Right hindlimb (tissue), 1 donor: Measurements from ENCODE around the gene RPS15.

Experiments used
- DNase-seq: peaks from one replicate; pipeline ENCODE4 v3.0.0-alpha.2; 2018

RPS15 gene

DNA sequence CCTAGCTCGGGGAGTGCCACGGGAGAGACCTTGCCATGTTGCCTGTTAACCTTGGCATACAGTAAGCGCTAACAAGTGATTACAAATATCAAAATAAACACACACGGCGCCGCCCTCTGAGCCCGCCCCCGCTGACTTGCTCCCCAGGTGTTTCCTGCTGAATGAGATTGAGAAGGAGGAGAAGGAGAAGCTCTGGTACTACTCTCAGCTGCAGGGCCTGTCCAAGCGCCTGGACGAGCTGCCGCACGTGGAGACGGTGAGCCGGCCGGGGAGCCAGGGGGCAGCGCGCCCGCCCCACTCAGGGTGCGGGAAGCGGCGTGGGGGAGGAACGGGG, 16.8 kb downstream of the RPS15 start:
- DNase-seq: no peak

DNA sequence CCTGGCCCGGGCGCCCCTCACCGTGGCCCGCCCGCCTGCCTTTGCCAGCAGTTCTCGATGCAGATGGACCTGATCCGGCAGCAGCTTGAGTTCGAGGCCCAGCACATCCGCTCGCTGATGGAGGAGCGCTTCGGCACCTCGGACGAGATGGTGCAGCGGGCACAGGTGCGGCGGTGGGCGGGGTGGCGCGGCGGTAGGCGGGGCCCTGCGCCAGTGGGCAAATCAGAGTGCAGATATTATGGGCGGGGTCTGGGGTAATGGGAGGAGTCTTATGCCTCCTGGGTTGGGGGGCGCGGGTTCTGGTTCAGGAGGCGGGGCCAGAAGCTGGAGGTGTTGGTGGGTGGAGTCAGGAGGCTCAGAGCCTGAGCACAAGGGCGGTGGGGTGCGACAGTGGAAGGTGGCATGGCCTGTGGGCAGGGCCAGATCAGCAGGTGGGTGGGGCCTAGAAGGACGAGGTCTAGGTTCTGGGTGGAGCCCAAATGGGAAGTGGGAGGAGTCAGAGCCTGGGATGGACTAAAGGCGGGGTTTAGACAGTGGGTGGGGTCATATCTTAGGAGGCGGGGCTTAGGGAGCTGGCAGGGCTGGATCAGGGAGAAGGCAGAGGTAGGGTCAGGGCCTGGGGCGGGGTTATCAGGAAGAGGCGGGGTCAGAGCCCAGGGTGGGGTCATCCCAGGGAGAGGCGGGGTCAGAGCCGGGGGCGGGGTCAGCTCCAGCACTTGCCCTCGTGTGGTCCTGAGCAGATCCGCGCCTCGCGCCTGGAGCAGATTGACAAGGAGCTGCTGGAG, 17.3 kb downstream of the RPS15 start:
- no peak for DNase-seq

DNA sequence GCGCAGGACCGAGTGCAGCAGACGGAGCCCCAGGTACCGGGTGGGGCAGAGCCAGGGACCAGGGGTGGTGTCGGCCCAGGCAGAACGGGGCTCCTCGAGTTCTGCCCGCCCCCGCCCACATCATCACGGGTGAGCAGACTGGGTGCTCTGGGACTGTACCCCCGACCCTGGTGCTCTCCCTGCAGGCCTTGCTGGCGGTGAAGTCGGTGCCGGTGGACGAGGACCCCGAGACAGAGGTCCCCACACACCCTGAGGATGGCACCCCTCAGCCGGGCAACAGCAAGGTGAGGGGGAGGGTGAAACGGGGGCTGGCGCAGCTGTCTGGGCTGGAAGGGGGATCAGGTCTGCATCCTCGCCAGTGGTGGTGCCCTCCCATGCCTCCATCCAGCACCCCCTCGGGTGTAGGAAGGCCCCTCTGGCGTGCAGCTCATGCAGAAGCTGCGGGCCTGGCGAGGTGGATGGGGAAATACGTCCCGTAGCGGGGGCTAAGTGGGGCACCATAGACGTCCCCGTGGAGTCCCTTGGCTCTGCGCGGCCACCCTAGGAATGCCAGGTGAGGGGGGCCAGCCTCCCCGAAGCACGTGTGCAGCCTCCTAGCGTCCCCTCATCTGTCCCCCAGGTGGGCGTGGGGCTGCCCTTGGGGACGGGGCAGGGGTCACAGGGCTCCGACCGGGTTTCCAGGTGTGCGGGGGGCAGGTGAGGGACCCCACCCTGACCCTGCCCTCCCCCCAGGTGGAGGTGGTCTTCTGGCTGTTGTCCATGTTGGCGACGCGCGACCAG, 18.1 kb downstream of the RPS15 start:
- DNase-seq: no peak

DNA sequence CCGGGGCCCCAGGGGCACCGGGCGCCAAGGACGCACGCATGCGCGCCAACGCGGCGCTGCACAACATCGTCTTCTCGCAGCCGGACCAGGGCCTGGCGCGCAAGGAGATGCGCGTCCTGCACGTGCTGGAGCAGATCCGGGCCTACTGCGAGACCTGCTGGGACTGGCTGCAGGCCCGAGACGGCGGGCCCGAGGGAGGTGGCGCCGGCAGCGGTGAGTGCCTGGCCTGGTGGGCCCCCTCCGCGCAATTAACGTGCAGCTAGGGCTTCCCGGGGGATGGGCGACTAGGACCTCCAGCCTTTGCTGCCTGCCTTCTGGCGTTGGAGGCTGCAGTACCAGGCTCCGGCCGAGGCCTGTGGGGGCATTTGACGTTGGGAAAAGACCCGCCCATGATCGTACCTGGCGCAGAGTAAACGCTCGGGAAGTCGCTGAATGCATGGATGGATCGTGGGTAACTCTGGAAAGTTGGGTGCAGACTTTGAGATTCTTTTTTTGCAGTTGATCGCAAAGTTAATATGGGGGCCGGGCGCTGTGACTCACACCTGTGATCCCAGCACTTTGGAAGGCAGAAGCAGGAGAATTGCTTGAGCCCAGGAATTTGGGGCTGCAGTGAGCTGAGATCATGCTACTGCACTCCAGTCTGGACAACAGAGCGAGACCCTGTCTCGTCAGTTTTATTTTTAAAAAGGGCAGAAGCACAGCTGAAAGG, 19.0 kb downstream of the RPS15 start:
- no peak for DNase-seq

DNA sequence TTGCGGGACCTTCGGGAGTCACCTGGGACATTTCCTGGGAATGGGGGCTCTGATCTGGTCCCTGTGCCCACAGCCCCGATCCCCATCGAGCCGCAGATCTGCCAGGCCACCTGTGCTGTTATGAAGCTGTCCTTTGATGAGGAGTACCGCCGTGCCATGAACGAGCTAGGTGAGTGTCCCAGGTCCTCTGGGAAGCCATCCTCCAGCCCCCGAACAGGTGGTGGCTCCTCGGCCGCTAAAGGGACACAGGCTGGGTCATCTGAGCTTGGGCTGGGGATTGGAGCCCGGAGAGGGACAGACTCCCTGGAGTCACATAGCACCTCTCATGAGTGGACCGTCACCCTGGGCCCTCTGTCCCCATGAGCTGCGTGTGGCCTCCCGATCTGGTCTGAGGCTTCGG, 19.7 kb downstream of the RPS15 start:
- DNase-seq: no peak

DNA sequence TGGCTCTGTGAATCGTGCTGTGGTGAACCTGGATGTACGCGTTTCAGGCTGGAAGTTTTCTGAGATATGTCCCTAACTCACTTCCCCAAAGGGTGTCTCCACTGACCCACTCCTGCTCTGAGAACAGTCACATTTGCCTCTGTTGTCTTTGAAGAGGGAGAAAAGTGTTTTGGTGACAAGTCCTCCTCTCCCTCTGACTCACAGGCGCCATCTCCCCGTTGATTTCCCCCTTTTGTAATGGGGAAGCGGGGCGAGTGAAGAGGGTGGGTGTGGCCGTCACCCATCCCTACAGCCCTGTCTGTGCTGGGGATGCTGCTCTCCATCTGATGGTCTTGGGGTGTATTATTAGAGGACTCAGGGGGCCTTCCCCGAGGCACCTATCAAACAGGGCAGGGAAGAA, 21.3 kb downstream of the RPS15 start:
- DNase-seq: no peak

DNA sequence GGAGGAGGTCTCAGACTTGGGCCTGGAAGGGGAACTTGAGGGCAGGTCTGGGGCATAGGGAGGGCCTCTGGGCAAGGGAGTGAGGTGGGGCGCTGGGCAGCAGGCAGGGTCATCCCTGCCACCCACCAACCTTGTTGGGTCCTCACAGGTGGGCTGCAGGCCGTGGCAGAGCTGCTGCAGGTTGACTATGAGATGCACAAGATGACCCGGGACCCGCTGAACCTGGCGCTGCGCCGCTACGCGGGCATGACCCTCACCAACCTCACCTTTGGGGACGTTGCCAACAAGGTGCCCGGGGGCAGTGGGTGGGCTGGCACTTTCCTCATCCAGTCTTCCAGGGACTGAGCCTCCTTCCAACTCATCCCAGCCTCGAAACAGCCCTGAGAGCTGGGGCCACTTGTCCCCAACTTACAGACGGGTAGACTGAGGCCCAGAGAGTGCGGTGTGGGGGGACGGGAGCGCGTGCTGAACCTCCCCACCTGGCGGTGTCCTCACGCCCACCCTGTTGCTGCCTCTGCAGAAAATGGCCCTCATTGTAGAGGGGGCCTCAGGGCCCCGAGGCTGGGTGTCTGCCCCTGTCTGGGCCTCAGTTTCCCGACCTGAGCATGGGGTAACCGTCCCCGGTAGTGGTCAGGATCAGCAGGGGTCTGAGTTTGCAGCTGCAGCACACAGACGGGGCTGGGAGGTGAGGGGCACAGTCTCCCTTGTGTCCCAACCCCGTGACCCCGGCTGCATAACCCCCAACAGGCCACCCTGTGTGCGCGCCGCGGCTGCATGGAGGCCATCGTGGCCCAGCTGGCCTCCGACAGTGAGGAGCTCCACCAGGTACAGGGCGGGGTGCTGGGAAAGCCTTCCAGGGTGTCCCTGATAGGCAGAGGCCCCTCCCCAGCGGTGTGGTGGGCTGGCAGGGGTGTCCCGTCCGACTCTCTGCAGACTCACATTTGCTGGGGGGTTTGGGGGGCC, 22.1 kb downstream of the RPS15 start:
- no peak for DNase-seq

DNA sequence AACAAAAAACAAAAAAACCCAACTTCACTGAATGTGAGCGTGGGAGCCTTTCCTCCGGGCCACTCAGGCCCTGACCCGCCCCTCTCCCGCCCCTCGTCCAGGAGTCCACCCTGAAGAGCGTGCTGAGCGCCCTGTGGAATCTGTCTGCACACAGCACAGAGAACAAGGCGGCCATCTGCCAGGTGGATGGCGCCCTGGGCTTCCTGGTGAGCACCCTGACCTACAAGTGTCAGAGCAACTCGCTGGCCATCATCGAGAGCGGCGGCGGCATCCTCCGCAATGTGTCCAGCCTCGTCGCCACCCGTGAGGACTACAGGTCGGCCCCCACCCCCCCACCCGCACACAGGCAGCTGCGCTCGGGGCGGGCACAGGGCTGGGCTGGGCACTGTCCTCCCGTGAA, 23.7 kb downstream of the RPS15 start:
- DNase-seq: no peak

DNA sequence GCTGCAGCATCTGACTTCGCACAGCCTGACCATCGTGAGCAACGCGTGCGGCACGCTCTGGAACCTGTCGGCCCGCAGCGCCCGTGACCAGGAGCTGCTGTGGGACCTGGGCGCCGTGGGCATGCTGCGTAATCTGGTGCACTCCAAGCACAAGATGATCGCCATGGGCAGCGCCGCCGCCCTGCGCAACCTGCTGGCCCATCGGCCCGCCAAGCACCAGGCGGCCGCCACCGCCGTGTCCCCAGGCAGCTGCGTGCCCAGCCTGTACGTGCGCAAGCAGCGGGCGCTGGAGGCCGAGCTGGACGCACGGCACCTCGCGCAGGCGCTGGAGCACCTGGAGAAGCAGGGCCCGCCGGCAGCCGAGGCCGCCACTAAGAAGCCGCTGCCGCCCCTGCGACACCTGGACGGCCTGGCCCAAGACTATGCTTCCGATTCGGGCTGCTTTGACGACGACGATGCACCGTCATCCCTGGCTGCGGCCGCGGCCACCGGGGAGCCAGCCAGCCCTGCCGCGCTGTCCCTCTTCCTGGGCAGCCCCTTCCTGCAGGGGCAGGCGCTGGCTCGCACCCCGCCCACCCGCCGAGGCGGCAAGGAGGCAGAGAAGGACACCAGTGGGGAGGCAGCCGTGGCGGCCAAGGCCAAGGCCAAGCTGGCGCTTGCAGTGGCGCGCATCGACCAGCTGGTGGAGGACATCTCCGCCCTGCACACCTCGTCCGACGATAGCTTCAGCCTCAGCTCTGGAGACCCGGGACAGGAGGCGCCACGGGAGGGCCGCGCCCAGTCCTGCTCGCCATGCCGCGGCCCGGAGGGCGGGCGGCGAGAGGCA, 27.2 kb downstream of the RPS15 start:
- no peak for DNase-seq

DNA sequence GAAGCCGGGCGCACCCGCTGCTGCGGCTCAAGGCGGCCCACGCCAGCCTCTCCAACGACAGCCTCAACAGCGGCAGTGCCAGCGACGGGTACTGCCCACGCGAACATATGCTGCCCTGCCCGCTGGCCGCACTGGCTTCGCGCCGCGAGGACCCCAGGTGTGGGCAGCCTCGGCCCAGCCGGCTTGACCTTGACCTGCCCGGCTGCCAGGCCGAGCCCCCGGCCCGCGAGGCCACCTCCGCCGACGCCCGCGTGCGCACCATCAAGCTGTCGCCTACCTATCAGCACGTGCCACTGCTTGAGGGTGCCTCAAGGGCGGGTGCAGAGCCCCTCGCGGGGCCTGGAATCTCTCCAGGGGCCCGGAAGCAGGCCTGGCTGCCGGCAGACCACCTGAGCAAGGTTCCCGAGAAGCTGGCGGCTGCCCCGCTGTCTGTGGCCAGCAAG, 27.8 kb downstream of the RPS15 start:
- no peak for DNase-seq

DNA sequence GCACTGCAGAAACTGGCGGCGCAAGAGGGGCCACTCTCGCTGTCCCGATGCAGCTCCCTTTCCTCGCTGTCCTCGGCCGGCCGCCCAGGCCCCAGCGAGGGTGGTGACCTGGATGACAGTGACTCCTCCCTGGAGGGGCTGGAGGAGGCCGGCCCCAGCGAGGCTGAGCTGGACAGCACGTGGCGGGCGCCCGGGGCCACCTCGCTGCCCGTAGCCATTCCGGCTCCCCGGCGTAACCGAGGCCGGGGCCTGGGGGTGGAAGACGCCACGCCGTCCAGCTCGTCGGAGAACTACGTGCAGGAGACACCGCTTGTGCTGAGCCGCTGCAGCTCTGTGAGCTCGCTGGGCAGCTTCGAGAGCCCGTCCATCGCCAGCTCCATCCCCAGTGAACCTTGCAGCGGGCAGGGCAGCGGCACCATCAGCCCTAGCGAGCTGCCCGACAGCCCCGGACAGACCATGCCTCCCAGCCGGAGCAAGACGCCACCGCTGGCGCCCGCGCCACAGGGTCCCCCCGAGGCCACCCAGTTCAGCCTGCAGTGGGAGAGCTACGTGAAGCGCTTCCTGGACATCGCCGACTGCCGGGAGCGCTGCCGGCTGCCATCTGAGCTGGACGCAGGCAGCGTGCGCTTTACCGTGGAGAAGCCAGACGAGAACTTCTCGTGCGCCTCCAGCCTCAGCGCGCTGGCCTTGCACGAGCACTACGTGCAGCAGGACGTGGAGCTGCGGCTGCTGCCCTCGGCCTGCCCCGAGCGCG, 28.4 kb downstream of the RPS15 start:
- DNase-seq: no peak

DNA sequence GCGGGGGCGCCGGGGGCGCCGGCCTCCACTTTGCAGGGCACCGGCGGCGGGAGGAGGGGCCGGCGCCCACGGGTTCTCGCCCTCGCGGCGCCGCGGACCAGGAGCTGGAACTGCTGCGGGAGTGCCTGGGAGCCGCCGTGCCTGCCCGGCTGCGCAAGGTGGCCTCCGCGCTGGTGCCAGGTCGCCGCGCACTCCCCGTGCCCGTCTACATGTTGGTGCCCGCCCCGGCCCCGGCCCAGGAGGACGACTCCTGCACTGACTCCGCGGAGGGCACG, 29.0 kb downstream of the RPS15 start:
- no peak for DNase-seq

DNA sequence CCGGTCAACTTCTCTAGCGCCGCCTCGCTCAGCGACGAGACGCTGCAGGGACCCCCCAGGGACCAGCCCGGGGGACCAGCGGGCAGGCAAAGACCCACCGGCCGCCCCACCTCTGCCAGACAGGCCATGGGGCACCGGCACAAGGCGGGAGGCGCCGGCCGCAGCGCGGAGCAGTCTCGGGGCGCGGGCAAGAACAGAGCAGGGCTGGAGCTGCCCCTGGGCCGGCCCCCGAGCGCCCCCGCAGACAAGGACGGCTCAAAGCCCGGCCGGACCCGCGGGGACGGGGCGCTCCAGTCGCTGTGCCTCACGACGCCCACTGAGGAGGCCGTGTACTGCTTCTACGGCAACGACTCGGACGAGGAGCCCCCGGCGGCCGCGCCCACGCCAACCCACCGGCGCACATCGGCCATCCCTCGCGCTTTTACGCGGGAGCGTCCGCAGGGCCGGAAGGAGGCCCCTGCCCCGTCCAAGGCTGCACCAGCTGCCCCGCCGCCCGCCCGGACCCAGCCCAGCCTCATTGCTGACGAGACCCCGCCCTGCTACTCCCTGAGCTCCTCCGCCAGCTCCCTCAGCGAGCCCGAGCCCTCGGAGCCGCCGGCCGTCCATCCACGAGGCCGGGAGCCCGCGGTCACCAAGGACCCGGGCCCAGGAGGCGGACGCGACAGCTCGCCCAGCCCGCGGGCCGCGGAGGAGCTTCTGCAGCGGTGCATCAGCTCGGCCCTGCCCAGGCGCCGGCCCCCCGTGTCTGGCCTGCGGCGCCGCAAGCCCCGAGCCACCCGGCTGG, 29.5 kb downstream of the RPS15 start:
- no peak for DNase-seq

DNA sequence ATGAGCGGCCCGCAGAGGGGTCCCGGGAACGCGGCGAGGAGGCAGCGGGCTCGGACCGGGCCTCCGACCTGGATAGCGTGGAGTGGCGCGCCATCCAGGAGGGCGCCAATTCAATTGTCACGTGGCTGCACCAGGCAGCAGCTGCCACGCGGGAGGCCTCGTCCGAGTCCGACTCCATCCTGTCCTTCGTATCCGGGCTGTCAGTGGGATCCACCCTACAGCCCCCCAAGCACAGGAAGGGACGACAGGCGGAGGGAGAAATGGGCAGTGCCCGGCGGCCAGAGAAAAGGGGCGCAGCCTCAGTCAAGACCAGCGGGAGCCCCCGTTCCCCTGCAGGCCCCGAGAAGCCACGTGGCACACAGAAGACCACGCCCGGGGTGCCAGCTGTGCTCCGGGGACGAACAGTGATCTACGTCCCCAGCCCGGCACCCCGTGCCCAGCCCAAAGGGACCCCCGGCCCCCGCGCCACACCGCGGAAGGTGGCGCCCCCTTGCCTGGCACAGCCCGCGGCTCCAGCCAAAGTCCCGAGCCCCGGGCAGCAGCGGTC, 30.2 kb downstream of the RPS15 start:
- no peak for DNase-seq

DNA sequence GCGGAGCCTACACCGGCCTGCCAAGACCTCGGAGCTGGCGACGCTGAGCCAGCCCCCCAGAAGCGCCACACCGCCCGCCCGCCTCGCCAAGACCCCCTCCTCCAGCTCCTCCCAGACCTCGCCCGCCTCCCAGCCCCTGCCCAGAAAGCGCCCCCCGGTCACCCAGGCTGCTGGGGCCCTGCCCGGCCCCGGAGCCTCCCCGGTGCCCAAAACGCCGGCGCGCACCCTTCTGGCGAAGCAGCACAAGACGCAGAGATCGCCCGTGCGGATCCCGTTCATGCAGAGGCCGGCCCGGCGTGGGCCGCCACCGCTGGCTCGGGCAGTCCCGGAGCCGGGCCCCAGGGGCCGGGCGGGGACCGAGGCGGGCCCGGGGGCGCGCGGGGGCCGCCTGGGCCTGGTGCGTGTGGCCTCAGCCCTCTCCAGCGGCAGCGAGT, 30.6 kb downstream of the RPS15 start:
- no peak for DNase-seq

DNA sequence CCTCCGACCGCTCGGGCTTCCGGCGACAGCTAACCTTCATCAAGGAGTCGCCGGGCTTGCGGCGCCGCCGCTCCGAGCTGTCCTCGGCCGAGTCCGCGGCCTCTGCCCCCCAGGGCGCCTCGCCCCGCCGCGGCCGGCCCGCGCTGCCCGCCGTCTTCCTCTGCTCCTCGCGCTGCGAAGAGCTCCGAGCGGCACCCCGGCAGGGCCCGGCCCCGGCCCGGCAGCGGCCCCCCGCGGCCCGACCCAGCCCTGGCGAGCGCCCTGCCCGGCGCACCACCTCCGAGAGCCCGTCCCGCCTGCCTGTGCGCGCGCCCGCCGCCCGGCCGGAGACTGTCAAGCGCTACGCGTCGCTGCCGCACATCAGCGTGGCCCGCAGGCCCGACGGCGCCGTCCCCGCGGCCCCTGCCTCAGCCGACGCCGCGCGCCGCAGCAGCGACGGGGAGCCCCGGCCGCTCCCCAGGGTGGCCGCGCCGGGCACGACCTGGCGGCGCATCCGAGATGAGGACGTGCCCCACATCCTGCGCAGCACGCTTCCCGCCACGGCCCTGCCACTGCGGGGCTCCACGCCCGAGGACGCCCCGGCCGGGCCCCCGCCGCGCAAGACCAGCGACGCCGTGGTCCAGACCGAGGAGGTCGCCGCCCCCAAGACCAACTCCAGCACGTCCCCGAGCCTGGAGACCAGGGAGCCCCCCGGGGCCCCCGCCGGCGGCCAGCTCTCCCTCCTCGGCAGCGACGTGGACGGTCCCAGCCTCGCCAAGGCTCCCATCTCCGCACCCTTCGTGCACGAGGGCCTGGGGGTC, 31.3 kb downstream of the RPS15 start:
- DNase-seq: no peak

DNA sequence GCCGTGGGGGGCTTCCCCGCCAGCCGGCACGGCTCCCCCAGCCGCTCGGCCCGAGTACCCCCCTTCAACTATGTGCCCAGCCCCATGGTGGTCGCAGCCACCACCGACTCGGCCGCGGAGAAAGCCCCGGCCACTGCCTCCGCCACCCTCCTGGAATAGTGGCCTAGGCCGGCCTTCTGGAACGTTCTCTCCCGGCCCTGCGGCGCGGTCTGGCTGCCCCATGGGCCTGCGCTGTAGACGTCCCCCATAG, 31.8 kb downstream of the RPS15 start:
- no peak for DNase-seq

DNA sequence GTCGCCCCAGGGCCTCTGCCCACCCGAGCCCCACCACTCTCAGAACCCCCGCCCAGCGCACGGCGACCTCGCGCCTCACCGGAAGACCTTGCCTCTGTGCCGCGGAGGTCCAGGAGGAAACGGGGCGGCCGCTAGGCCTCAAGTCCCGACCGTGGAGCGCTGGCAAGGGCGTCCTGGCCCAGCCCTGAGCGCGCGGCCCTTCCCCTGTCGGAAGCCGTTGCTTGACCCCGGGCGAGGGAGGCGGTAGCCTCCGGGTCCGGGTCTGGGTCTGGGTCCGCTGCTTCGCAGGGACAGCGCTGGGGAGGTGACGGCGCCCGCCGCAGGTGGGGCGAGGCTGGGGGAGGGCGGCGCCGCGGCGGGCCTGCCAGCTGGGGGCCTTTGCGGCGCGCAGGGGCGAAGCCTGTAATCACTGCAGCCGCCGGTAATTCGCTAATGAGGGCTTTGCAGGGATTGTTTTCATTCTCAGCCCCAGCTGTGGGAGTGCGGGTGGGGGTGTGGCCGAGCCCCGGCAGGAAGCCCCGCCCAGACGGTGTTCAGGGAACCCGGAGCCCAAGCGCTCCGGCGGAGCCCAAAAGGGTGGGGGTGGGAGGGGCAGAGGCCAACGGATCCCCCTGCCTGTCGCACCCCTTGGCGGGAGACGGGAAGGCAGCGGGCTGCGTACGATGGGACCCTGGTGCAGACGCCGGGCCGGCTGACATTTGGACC, 32.3 kb downstream of the RPS15 start:
- DNase-seq: no peak

DNA sequence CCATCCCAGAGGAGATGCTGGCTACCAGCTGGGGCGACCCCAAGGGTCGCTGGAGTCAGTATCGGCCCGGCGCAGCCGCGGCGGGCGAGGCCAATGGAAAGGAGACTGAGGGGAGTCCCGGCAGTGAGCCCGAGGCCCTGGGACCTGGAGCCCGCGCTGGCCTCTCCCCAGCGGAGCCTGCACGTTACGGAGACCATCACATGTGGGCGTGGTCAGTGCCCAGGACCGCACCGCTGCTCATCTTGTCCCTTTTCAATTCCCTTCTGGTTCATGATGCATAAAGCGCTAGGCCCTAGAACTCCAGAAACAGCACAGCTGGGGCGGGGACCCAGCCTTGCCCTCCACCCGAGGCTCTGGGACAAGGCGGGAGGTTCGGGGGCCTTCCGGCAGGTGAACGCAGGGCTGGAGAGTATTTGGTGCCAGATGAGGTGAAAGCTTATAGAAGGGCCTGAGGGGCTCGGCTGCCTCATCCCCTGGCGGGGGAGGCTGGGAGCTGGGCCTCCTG, 32.9 kb downstream of the RPS15 start:
- no peak for DNase-seq
